Astrocyte (in vitro differentiated cells and primary cell): ENCODE results near the gene FAM210A. TPM values are rescaled to one million over a fixed set of nuclear protein-coding genes. Genes with fewer than 3 reads are reported as not detected.

Experiments used
- DNase-seq: peaks from one replicate; pipeline ENCODE4 v3.0.0-alpha.2; 2010; ENCODE audit warnings: low read depth
- FAIRE-seq: peaks from 2 replicates; lab custom pipeline; 2011; peaks lifted over from hg19 to GRCh38; lab: Jason Lieb, UNC
- H2AFZ ChIP-seq: 2 replicates; pipeline ENCODE4 v1.6.0; 2012; ENCODE audit warnings: low read depth, low read length, inconsistent platforms
- H3K27ac ChIP-seq: 2 replicates; pipeline ENCODE4 v1.5.1; 2011; ENCODE audit warnings: low read depth, low read length, inconsistent platforms
- H3K27me3 ChIP-seq: 2 replicates; pipeline ENCODE4 v1.6.0; 2011; ENCODE audit warnings: low read length, inconsistent platforms; ENCODE audit not compliant: insufficient read depth
- H3K36me3 ChIP-seq: 2 replicates; pipeline ENCODE4 v1.5.1; 2011; ENCODE audit warnings: low read length, inconsistent platforms; ENCODE audit not compliant: insufficient read depth
- H3K4me1 ChIP-seq: 2 replicates; pipeline ENCODE4 v1.5.1; 2011; ENCODE audit warnings: low read length, inconsistent platforms; ENCODE audit not compliant: insufficient read depth
- H3K4me2 ChIP-seq: 2 replicates; pipeline ENCODE4 v1.6.0; 2012; ENCODE audit warnings: low read length, inconsistent platforms
- H3K4me3 ChIP-seq: 2 replicates; pipeline ENCODE4 v1.5.1; 2011; ENCODE audit warnings: low read depth, mild to moderate bottlenecking, low read length, inconsistent platforms; ENCODE audit not compliant: insufficient read depth
- H3K79me2 ChIP-seq: 2 replicates; pipeline ENCODE4 v1.6.0; 2012; ENCODE audit warnings: mild to moderate bottlenecking, low read length, inconsistent platforms; ENCODE audit not compliant: insufficient read depth
- H3K9ac ChIP-seq: 2 replicates; pipeline ENCODE4 v1.6.0; 2012; ENCODE audit warnings: mild to moderate bottlenecking, low read length, inconsistent platforms
- H3K9me3 ChIP-seq: 2 replicates; pipeline ENCODE4 v1.5.1; 2012; ENCODE audit warnings: low read depth, mild to moderate bottlenecking, low read length, inconsistent platforms; ENCODE audit not compliant: insufficient read depth
- H4K20me1 ChIP-seq: 2 replicates; pipeline ENCODE4 v1.6.0; 2012; ENCODE audit warnings: low read length, inconsistent platforms; ENCODE audit not compliant: insufficient read depth
- H3K27ac Mint-ChIP-seq: one replicate; pipeline ENCODE4 v1.8.0; 2021; ENCODE audit warnings: mild to moderate bottlenecking, mixed read lengths; ENCODE audit not compliant: unreplicated experiment
- H3K27me3 Mint-ChIP-seq: one replicate; pipeline ENCODE4 v1.8.0; 2021; ENCODE audit warnings: low read depth, mixed read lengths; ENCODE audit not compliant: unreplicated experiment
- H3K36me3 Mint-ChIP-seq: one replicate; pipeline ENCODE4 v1.8.0; 2021; ENCODE audit warnings: low read depth, mixed read lengths; ENCODE audit not compliant: unreplicated experiment
- H3K4me1 Mint-ChIP-seq: one replicate; pipeline ENCODE4 v1.8.0; 2021; ENCODE audit warnings: low read depth, mixed read lengths; ENCODE audit not compliant: unreplicated experiment
- H3K4me3 Mint-ChIP-seq: one replicate; pipeline ENCODE4 v1.8.0; 2021; ENCODE audit warnings: mild to moderate bottlenecking, moderate library complexity, mixed read lengths; ENCODE audit not compliant: unreplicated experiment
- H3K9me3 Mint-ChIP-seq: one replicate; pipeline ENCODE4 v1.8.0; 2021; ENCODE audit warnings: mild to moderate bottlenecking, mixed read lengths; ENCODE audit not compliant: unreplicated experiment
- EZH2 ChIP-seq: IDR thresholded peaks from 2 replicates; pipeline ENCODE4 v1.6.1; 2012; ENCODE audit warnings: mild to moderate bottlenecking, low read length, inconsistent platforms; ENCODE audit not compliant: insufficient read depth
- total RNA-seq: library from RNA; stranded (reverse); gene quantifications from 2 replicates; pipeline ENCODE4 v1.2.1, GENCODE V29; 2021
- TF ChIP-seq, protein P1 (sequence below): IDR thresholded peaks from 2 replicates; pipeline ENCODE4 v1.5.1; 2011; ENCODE audit warnings: low read depth, mild to moderate bottlenecking, inconsistent platforms, low read length, moderate library complexity; ENCODE audit not compliant: insufficient read depth

The FAM210A gene
- total RNA-seq, 1 donor from 2014 or later = 21.9 TPM

DNA sequence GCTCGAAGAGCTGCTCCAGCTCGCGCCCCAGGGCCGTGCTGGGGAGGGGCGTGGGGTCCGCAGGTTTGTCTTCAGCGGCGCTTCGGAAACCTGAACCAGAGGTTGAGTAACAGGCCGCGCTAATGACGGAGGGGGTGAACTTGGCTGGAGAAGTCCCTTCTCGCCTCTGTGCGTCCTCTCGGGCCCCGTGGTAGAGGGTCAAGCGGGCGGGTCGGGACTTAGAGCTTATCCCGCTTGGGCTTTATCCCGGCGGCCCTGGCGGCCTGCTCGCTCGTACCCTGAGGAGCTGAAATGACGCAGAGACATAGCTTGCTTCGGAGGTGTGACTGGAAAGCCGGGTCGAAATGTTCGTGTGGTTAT lies 594 bp upstream of the FAM210A start:
- DNase-seq = no peak
- H2AFZ ChIP-seq = peak overlapping the region; percentile 90
- peak overlapping the region; percentile 97 for H3K9ac ChIP-seq
- H3K79me2 ChIP-seq = peaks cover 96% of the 10 kb centered on the region
- no peaks in the 10 kb centered on the region for H3K9me3 ChIP-seq
- Mint-ChIP-seq H3K4me3 (peak overlapping the region; percentile 85), H3K27ac (peak overlapping the region; percentile 99), H3K27me3 (no peaks in the 10 kb centered on the region), H3K9me3 (no peaks in the 10 kb centered on the region), H3K4me1 (peaks cover 19% of the 10 kb centered on the region), H3K36me3 (peaks cover 4% of the 10 kb centered on the region)
- H3K27ac ChIP-seq = peak overlapping the region; percentile 97
- peak overlapping the region; percentile 89 for H3K4me3 ChIP-seq
- TF ChIP-seq, protein P1, sequence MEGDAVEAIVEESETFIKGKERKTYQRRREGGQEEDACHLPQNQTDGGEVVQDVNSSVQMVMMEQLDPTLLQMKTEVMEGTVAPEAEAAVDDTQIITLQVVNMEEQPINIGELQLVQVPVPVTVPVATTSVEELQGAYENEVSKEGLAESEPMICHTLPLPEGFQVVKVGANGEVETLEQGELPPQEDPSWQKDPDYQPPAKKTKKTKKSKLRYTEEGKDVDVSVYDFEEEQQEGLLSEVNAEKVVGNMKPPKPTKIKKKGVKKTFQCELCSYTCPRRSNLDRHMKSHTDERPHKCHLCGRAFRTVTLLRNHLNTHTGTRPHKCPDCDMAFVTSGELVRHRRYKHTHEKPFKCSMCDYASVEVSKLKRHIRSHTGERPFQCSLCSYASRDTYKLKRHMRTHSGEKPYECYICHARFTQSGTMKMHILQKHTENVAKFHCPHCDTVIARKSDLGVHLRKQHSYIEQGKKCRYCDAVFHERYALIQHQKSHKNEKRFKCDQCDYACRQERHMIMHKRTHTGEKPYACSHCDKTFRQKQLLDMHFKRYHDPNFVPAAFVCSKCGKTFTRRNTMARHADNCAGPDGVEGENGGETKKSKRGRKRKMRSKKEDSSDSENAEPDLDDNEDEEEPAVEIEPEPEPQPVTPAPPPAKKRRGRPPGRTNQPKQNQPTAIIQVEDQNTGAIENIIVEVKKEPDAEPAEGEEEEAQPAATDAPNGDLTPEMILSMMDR = no peak
- TF ChIP-seq EZH2 = no peak
- peaks cover 41% of the 10 kb centered on the region for H4K20me1 ChIP-seq
- H3K4me1 ChIP-seq = peaks cover 3% of the 10 kb centered on the region
- FAIRE-seq = no peak
- H3K36me3 ChIP-seq = no peaks in the 10 kb centered on the region
- no peaks in the 10 kb centered on the region for H3K27me3 ChIP-seq
- H3K4me2 ChIP-seq = peak overlapping the region; percentile 92

DNA sequence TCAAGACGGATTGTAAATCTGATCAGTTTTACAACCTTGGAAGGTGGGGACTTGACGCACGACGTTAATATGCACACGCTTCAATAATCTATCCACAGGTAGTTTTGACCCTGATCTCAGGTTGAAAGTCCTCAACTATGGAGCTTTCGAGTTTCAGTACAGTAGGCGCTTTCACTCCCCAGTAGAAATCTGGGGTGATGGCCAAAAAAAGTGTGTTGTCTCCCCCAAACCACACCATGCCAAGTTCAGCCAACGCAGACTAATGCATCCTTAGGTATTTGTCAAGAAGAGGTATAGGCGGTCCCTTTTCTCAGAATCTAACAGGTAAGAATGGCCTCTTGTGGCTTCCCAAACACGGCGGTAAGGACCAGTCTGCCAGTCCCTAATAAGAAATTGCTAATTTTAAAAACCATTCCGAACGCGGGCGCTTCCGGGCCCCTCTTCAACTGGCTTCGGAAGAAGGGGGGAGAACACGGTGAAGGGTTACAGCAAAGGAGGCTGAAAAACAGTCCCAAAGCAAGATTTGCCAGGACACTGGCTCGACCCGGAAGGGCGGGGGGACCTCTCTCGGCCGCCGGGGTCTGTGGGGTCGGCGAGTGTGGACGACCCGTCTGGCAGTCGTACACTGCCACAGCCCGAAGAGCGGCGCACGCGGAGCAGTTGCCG lies 659 bp downstream of the FAM210A start:
- no peaks in the 10 kb centered on the region for H3K9me3 ChIP-seq
- H3K79me2 ChIP-seq = peaks cover 98% of the 10 kb centered on the region
- Mint-ChIP-seq H3K9me3 (no peaks in the 10 kb centered on the region), H3K4me3 (peak overlapping the region; percentile 85), H3K4me1 (peaks cover 19% of the 10 kb centered on the region), H3K27me3 (no peaks in the 10 kb centered on the region), H3K36me3 (peaks cover 6% of the 10 kb centered on the region), H3K27ac (peak overlapping the region; percentile 60)
- H3K9ac ChIP-seq = peak overlapping the region; percentile 97
- peak overlapping the region; percentile 89 for H3K4me3 ChIP-seq
- no peaks in the 10 kb centered on the region for H3K36me3 ChIP-seq
- peak overlapping the region; percentile 97 for H3K27ac ChIP-seq
- TF ChIP-seq EZH2 = no peak
- TF ChIP-seq, protein P1 = no peak
- peaks cover 49% of the 10 kb centered on the region for H4K20me1 ChIP-seq
- FAIRE-seq (no peak), DNase-seq (peak; percentile 1)
- no peaks in the 10 kb centered on the region for H3K27me3 ChIP-seq
- H2AFZ ChIP-seq = peak overlapping the region; percentile 90
- peaks cover 3% of the 10 kb centered on the region for H3K4me1 ChIP-seq
- peak overlapping the region; percentile 92 for H3K4me2 ChIP-seq

DNA sequence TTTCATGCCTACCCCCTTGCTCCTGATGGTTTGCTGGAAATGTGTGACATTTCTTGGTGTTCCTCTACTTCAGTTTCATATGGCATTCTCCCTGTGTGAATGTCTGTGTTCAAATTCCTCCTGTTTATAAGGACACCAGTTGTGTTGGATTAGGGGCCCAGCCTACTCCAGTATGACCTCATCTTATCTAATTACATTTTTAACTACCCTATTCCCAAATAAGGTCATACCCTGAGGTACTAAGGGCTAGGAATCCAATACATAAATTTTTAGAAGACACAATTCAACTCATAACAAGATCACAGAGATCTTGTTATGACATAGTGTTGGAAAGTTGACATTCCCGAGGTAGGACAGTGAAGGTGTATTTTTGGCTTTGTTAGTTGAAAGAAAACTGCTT lies 5.5 kb downstream of the FAM210A start:
- Histone ChIP-seq H2AFZ (no peak overlapping the region), H3K9ac (no peak overlapping the region), H3K79me2 (peaks cover 98% of the 10 kb centered on the region), H3K4me2 (no peak overlapping the region), H3K9me3 (no peaks in the 10 kb centered on the region), H3K27ac (no peak overlapping the region), H3K4me1 (peaks cover 3% of the 10 kb centered on the region), H3K36me3 (no peaks in the 10 kb centered on the region), H3K27me3 (no peaks in the 10 kb centered on the region), H3K4me3 (no peak overlapping the region), H4K20me1 (peaks cover 64% of the 10 kb centered on the region)
- TF ChIP-seq EZH2 = no peak
- TF ChIP-seq, protein P1 = no peak
- Mint-ChIP-seq H3K27ac (no peak overlapping the region), H3K4me3 (no peak overlapping the region), H3K4me1 (peaks cover 4% of the 10 kb centered on the region), H3K36me3 (peaks cover 6% of the 10 kb centered on the region), H3K9me3 (peaks cover 2% of the 10 kb centered on the region), H3K27me3 (no peaks in the 10 kb centered on the region)
- no peak for DNase-seq
- FAIRE-seq = no peak
